Astrocyte (in vitro differentiated cells and primary cell): ENCODE results near the gene PTCD2. TPM values are rescaled to one million over a fixed set of nuclear protein-coding genes. Genes with fewer than 3 reads are reported as not detected.

Experiments used
- DNase-seq: peaks from one replicate; pipeline ENCODE4 v3.0.0-alpha.2; 2010; ENCODE audit warnings: low read depth
- FAIRE-seq: peaks from 2 replicates; lab custom pipeline; 2011; peaks lifted over from hg19 to GRCh38; lab: Jason Lieb, UNC
- H2AFZ ChIP-seq: 2 replicates; pipeline ENCODE4 v1.6.0; 2012; ENCODE audit warnings: low read depth, low read length, inconsistent platforms
- H3K27ac ChIP-seq: 2 replicates; pipeline ENCODE4 v1.5.1; 2011; ENCODE audit warnings: low read depth, low read length, inconsistent platforms
- H3K27me3 ChIP-seq: 2 replicates; pipeline ENCODE4 v1.6.0; 2011; ENCODE audit warnings: low read length, inconsistent platforms; ENCODE audit not compliant: insufficient read depth
- H3K36me3 ChIP-seq: 2 replicates; pipeline ENCODE4 v1.5.1; 2011; ENCODE audit warnings: low read length, inconsistent platforms; ENCODE audit not compliant: insufficient read depth
- H3K4me1 ChIP-seq: 2 replicates; pipeline ENCODE4 v1.5.1; 2011; ENCODE audit warnings: low read length, inconsistent platforms; ENCODE audit not compliant: insufficient read depth
- H3K4me2 ChIP-seq: 2 replicates; pipeline ENCODE4 v1.6.0; 2012; ENCODE audit warnings: low read length, inconsistent platforms
- H3K4me3 ChIP-seq: 2 replicates; pipeline ENCODE4 v1.5.1; 2011; ENCODE audit warnings: low read depth, mild to moderate bottlenecking, low read length, inconsistent platforms; ENCODE audit not compliant: insufficient read depth
- H3K79me2 ChIP-seq: 2 replicates; pipeline ENCODE4 v1.6.0; 2012; ENCODE audit warnings: mild to moderate bottlenecking, low read length, inconsistent platforms; ENCODE audit not compliant: insufficient read depth
- H3K9ac ChIP-seq: 2 replicates; pipeline ENCODE4 v1.6.0; 2012; ENCODE audit warnings: mild to moderate bottlenecking, low read length, inconsistent platforms
- H3K9me3 ChIP-seq: 2 replicates; pipeline ENCODE4 v1.5.1; 2012; ENCODE audit warnings: low read depth, mild to moderate bottlenecking, low read length, inconsistent platforms; ENCODE audit not compliant: insufficient read depth
- H4K20me1 ChIP-seq: 2 replicates; pipeline ENCODE4 v1.6.0; 2012; ENCODE audit warnings: low read length, inconsistent platforms; ENCODE audit not compliant: insufficient read depth
- H3K27ac Mint-ChIP-seq: one replicate; pipeline ENCODE4 v1.8.0; 2021; ENCODE audit warnings: mild to moderate bottlenecking, mixed read lengths; ENCODE audit not compliant: unreplicated experiment
- H3K27me3 Mint-ChIP-seq: one replicate; pipeline ENCODE4 v1.8.0; 2021; ENCODE audit warnings: low read depth, mixed read lengths; ENCODE audit not compliant: unreplicated experiment
- H3K36me3 Mint-ChIP-seq: one replicate; pipeline ENCODE4 v1.8.0; 2021; ENCODE audit warnings: low read depth, mixed read lengths; ENCODE audit not compliant: unreplicated experiment
- H3K4me1 Mint-ChIP-seq: one replicate; pipeline ENCODE4 v1.8.0; 2021; ENCODE audit warnings: low read depth, mixed read lengths; ENCODE audit not compliant: unreplicated experiment
- H3K4me3 Mint-ChIP-seq: one replicate; pipeline ENCODE4 v1.8.0; 2021; ENCODE audit warnings: mild to moderate bottlenecking, moderate library complexity, mixed read lengths; ENCODE audit not compliant: unreplicated experiment
- H3K9me3 Mint-ChIP-seq: one replicate; pipeline ENCODE4 v1.8.0; 2021; ENCODE audit warnings: mild to moderate bottlenecking, mixed read lengths; ENCODE audit not compliant: unreplicated experiment
- EZH2 ChIP-seq: IDR thresholded peaks from 2 replicates; pipeline ENCODE4 v1.6.1; 2012; ENCODE audit warnings: mild to moderate bottlenecking, low read length, inconsistent platforms; ENCODE audit not compliant: insufficient read depth
- total RNA-seq: library from RNA; stranded (reverse); gene quantifications from 2 replicates; pipeline ENCODE4 v1.2.1, GENCODE V29; 2021
- TF ChIP-seq, protein P1 (sequence below): IDR thresholded peaks from 2 replicates; pipeline ENCODE4 v1.5.1; 2011; ENCODE audit warnings: low read depth, mild to moderate bottlenecking, inconsistent platforms, low read length, moderate library complexity; ENCODE audit not compliant: insufficient read depth

PTCD2 gene
- total RNA-seq, 1 donor from 2014 or later = 11.4 TPM

DNA sequence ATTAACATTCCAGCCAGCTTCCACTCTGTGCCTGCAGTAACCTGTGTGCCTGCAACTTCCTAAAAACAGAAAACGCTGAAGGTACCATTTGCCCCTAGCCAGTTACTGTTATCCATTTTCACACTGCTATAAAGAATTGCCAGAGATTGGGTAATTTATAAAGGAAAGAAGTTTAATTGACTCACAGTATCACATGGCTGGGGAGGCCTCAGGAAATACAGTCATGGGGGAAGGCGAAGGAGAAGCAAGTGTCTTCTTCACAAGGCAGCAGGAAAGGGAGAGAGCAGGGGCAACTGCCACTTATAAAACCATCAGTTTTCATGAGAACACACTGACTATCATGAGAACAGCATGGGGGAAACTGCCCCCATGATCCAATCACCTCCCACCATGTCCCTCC is 31.2 kb downstream of the PTCD2 start:
- Histone ChIP-seq H3K4me3 (no peak overlapping the region), H3K27ac (no peak overlapping the region), H3K4me1 (peaks cover 11% of the 10 kb centered on the region), H3K9me3 (no peaks in the 10 kb centered on the region), H3K4me2 (no peak overlapping the region), H3K9ac (no peak overlapping the region), H3K36me3 (no peaks in the 10 kb centered on the region), H3K79me2 (no peaks in the 10 kb centered on the region), H4K20me1 (no peaks in the 10 kb centered on the region), H2AFZ (no peak overlapping the region), H3K27me3 (no peaks in the 10 kb centered on the region)
- Mint-ChIP-seq H3K27me3 (no peaks in the 10 kb centered on the region), H3K9me3 (no peaks in the 10 kb centered on the region), H3K27ac (no peak overlapping the region), H3K4me3 (no peak overlapping the region), H3K4me1 (peaks cover 12% of the 10 kb centered on the region), H3K36me3 (no peaks in the 10 kb centered on the region)
- DNase-seq = no peak
- TF ChIP-seq, protein P1, sequence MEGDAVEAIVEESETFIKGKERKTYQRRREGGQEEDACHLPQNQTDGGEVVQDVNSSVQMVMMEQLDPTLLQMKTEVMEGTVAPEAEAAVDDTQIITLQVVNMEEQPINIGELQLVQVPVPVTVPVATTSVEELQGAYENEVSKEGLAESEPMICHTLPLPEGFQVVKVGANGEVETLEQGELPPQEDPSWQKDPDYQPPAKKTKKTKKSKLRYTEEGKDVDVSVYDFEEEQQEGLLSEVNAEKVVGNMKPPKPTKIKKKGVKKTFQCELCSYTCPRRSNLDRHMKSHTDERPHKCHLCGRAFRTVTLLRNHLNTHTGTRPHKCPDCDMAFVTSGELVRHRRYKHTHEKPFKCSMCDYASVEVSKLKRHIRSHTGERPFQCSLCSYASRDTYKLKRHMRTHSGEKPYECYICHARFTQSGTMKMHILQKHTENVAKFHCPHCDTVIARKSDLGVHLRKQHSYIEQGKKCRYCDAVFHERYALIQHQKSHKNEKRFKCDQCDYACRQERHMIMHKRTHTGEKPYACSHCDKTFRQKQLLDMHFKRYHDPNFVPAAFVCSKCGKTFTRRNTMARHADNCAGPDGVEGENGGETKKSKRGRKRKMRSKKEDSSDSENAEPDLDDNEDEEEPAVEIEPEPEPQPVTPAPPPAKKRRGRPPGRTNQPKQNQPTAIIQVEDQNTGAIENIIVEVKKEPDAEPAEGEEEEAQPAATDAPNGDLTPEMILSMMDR = no peak
- no peak for TF ChIP-seq EZH2
- no peak for FAIRE-seq

DNA sequence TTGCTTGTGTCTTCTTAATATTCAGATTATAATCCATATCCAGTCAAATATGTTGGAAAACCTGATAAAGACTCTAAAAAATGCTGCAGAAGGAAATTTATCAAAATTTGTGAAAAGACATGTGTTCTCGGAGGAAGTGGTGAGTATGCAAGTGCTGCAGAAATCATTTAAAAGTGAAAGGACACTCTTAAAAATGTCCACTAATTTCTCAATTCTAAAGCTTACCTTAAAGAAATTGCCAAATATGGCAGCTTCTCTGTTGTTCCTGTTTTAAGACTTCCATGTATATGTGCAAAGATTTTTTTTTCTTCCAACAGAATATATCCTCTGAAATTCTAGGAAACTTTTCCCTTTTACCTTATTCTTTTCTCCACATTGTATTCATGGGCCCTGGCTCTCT is 32.4 kb downstream of the PTCD2 start:
- Mint-ChIP-seq H3K9me3 (no peaks in the 10 kb centered on the region), H3K36me3 (no peaks in the 10 kb centered on the region), H3K27me3 (no peaks in the 10 kb centered on the region), H3K4me3 (no peak overlapping the region), H3K4me1 (peaks cover 11% of the 10 kb centered on the region), H3K27ac (no peak overlapping the region)
- FAIRE-seq = peak; percentile 34
- no peak for TF ChIP-seq EZH2
- TF ChIP-seq, protein P1 = no peak
- Histone ChIP-seq H3K9me3 (no peaks in the 10 kb centered on the region), H3K36me3 (no peaks in the 10 kb centered on the region), H2AFZ (no peak overlapping the region), H3K27ac (no peak overlapping the region), H3K27me3 (no peaks in the 10 kb centered on the region), H3K79me2 (no peaks in the 10 kb centered on the region), H3K9ac (no peak overlapping the region), H3K4me3 (no peak overlapping the region), H4K20me1 (no peaks in the 10 kb centered on the region), H3K4me1 (peaks cover 7% of the 10 kb centered on the region), H3K4me2 (no peak overlapping the region)
- DNase-seq = no peak

DNA sequence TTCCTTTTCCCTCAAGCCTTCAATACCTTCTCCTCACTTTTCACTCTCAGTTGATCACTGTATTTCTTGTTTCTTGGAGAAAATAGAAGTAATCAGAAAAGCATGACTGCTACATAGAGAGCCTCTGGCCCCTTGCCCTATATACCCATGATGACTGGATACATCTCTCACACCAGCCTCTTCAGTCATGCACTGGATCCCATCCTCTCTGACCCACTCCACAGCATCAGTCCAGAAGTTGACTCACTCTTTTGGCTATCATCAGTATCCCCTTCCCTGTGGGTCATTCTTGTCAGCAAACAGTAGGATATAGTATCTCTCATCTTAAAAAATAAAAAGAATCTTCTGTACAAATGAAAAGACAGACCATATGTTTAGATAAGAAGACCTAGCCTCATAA is 32.9 kb downstream of the PTCD2 start:
- Histone ChIP-seq H4K20me1 (no peaks in the 10 kb centered on the region), H3K4me3 (no peak overlapping the region), H3K27ac (no peak overlapping the region), H3K9me3 (no peaks in the 10 kb centered on the region), H3K4me1 (peaks cover 5% of the 10 kb centered on the region), H2AFZ (no peak overlapping the region), H3K79me2 (no peaks in the 10 kb centered on the region), H3K27me3 (no peaks in the 10 kb centered on the region), H3K4me2 (no peak overlapping the region), H3K9ac (no peak overlapping the region), H3K36me3 (no peaks in the 10 kb centered on the region)
- no peak overlapping the region for H3K27ac Mint-ChIP-seq
- TF ChIP-seq EZH2 = no peak
- TF ChIP-seq, protein P1 = no peak
- H3K4me1 Mint-ChIP-seq = peaks cover 8% of the 10 kb centered on the region
- FAIRE-seq (peak; percentile 41), DNase-seq (peak; percentile 54)
- no peaks in the 10 kb centered on the region for H3K27me3 Mint-ChIP-seq
- no peaks in the 10 kb centered on the region for H3K9me3 Mint-ChIP-seq
- H3K36me3 Mint-ChIP-seq = no peaks in the 10 kb centered on the region
- H3K4me3 Mint-ChIP-seq = no peak overlapping the region
